Inflammatory macrophage treated with lipopolysaccharide for 1 hour (primary cell): ENCODE data around the gene TKTL1.
"Not testable (repeated sequence)": the region's sequence is repeated elsewhere in the genome, so short reads cannot be mapped to it uniquely, and the experiment has no call there.

Source experiments
- DNase-seq, 2 donors: peaks; one replicate each; pipeline ENCODE4 v3.0.0-alpha.2; 2020 to 2022

Gene TKTL1

DNA sequence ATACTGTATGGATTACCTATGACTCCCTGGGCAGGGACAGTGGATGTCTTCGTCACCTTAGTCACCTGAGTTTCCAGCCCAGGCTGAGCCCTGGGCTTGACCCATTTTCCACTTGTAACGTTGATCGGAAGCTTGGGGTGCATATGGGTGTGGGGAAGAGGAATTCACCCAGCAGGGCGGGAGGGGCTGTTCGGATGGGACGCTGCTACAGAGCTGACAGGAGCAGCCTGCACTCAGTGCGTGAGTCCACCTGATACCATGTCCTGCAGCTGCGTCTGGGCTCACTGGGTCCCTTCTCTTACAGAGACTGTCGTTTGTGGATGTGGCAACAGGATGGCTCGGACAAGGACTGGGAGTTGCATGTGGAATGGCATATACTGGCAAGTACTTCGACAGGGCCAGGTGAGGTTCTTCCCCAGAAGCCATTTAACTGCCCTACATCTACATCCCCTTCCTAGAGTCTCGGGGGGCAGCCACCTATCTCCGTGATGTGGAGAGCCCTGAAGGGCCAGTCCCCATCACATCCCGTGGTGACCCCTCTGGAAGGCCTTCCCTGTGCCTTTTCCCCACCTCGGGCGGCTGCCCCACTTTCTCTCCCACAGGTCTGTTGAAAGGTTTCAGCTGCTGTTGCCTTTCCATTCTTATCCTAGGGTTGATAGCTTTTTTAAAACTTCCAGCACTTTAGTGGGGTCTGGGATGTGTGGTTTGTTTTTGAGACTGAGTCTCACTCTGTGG lies 13.6 kb downstream of the TKTL1 start:
- no peak for DNase-seq

DNA sequence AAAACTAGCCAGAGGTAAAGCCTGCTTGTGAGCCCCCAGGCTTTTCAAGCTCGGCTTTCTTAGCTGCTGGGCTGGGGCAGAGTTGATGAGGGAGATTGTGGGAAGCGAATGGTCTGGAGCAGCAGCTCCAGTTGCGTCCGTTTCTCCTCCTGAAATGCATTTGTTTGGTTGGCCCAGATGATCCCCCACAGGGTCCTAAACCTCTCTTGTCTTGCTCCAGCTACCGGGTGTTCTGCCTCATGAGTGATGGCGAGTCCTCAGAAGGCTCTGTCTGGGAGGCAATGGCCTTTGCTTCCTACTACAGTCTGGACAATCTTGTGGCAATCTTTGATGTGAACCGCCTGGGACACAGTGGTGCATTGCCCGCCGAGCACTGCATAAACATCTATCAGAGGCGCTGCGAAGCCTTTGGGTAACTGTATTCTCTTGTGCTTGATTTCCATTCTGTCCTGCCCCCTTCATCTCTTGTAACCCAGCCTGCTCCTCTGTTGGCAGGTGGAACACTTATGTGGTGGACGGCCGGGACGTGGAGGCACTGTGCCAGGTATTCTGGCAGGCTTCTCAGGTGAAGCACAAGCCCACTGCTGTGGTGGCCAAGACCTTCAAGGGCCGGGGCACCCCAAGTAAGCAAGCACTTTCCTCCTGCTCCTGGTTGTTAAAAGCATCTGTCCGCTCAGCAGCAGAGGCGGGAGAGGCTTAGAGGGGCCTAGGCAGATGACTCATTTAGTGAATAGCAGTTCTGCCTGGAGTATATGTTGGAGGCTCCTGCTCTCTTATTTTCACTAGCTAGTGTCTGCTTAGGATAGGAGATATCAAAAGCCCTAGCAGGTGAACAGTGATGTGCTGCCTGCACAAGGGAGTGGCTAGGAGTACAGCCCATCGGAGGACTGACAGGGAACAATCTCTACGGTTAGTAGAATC lies 15.3 kb downstream of the TKTL1 start:
- no peak for DNase-seq

DNA sequence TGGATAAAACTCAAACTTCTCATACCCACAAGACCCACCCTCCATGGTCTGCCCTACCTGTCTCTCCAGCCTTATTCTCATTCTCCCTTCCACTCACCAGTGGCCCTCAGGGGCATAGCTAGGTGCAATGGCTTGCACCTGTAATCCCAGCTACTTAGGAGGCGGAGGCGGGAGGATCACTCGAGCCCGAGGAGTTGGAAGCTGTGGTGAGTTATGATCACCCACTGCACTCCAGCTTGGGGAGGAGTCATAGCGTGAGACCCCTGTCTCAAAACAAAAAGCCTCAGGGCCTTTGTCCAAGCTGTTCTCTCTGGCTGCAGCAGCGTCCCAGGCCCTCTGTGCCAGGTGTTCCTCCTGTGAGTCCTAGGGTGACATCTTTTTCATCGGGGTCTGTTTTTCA lies 16.5 kb downstream of the TKTL1 start:
- DNase-seq: no peak

DNA sequence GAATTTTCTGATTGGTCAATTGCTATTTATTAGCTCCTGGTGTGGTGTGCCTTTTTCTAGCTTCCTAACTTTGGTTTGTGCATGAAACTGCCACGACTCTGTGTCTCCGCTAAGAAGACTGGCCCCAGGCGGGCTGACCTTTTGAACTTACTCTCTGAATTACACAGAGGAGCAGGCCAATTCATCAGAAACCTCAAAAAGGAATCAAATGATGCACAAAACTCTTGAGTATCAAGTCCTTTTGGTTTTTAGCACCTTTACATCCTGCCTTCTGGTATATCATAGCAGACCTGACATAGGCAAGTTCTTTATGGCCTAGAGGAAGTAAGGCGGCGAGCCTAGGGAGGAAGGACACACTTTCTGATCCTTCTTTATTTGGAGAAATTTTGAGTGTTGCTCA lies 17.6 kb downstream of the TKTL1 start:
- DNase-seq: no peak

DNA sequence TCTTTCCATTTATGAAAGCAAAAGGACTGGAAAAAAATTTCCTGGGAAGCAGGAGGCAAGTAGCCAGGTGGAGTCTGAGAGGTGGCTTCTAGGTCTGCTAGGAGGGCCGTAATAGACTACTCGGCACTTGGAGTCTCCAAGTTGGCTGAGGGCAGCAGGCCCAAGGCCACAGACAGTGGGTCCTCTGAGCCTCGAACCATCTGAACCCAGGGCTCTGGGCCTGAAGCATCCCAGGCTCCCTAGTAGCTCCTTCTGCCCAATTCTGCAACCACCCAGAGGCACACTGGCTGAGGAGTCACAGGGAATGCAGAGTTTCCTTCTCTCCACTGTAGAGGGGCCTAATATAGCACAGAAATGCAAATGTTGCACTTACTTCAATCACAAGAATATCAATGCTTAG lies 19.8 kb downstream of the TKTL1 start:
- DNase-seq: no peak

DNA sequence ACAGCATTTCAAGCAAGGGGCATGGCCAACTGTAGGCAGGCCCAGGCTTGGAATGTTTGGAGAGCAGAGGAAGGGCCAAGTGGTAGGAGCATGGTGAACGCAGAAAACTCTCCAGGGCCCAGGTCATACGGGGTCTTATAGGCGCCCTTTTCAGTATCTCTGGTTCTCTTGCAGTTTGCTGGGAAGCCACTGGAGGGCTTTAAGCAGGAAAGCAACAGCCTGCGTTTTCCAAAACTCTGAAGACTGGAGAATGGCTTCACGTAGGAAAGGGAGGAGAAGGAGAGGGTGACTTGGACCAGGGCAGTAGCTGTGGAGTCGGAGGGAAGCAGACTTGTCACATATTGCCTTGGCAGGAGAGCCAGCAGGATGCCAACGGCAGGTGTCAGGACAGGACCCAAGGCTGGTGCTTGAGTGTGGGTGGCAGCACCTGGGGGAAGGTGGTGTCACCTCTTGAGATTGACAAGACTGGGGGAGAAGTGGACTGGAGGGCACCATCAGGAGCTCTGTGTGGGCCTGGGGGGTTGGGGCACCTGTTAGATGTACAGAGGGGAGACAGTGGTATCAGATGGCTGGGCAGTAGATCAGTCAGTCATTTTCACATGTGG lies 21.9 kb downstream of the TKTL1 start:
- no peak for DNase-seq

DNA sequence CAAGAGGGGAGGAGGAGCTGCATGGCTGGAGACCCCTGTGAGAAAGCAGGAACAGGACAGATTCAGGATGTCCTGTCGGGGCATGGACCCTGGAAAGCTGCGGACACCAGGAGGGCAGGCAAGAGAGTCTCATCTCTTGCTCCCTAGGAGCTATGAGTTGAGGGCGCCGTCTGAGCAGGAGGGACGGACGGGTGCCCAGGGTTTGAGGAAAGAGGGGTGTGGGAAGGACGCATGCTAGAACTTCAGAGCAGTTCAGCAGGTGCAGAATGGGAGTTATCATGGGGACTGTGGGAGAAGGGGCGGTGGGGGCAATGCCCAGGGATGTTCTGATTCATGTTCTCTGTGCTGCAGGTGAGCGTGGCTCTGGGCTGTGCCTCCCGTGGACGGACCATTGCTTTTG lies 24.8 kb downstream of the TKTL1 start:
- no peak for DNase-seq

DNA sequence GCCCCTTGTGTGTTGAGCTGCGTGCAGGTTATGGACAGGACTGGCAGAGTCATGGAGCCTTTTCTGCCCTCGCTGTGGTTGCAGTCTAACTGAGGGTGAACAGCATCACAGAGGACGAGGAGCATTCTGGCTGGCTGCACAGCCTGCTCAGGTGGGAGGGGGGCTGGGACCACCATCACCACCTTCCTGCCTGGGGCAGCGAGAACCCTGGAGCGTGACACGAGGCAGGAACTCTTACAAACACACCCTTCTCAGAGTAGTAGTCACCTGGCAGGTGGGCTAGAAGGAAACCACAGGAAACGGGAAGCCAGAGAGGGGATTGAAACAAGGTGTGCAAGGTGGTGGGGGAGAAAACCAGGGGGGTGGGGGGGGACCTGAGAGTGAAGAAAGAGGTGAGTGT lies 25.6 kb downstream of the TKTL1 start:
- no peak for DNase-seq

DNA sequence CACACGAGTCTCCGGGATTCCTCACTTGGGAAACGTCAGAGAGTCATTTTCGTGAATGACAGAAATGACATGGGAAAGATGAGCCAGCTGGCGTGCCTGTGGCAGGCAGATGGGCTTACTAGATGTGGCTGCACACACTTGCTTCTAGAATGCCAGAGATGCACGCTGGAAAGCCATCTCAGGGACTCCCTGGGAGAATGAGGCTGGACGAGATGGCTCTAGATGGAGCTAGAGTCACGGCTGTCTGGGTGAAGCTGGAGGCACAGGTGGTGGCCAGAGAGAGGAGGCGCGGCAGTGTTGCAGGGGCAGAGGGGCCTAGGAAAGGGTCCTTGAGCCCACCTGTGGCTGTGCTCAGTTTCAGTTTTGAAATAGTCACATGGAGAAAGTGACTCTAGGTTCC lies 26.0 kb downstream of the TKTL1 start:
- no peak for DNase-seq

DNA sequence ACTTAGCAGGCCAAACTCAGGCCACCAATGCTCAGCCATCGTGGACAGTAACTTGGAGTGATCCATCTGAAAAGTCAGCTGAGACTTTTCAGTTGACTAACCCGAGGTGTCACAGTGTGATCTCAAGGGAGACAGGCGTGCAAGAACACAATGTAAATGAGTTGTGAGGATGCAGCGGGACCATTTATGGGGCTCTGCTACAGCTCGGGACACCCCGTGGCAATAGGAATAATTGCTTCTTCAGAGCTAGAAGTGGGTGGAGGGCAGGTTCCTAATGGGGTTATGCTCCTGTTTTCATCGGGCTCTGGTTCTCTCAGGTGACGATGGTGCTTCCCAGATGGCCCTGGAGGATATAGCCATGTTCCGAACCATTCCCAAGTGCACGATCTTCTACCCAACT lies 27.3 kb downstream of the TKTL1 start:
- DNase-seq: no peak

DNA sequence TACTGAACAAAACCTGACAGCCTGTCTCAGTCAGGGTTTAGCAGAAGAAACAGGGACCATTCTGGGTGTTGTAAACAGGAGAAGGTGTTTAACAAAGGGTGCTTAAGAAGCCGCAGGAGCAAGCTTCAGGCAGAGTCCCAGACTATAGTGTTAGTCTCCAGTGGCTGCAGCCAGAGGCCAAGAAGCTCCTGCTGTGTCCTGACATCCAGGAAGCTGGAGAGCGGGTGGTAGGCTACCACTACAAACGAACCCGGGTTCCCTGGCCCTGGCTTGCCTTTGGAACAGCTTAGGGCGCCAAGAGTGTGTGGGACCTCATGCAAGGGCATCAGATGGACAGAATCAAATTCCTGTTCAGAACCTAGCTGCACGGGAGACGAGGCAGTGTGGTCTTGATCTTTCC lies 27.9 kb downstream of the TKTL1 start:
- no peak for DNase-seq

DNA sequence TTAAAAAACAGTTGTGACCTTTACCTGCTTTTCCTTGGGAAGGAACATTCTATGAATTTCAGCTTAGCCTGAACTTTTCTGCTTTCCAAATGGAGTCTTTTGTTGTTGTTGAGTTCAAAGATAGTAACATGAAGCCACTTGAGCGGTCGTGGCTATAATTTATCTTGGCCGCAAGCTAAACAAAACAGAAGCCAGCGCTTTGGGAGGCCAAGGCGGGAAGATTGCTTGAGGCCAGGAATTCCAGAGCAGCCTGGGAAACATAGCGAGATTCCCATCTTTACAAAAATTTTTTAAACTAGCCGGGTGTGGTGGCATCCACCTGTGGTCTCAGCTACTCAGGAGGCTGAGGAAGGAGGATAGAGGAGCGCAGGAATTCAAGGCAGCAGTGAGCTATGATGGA lies 29.9 kb downstream of the TKTL1 start:
- no peak for DNase-seq

DNA sequence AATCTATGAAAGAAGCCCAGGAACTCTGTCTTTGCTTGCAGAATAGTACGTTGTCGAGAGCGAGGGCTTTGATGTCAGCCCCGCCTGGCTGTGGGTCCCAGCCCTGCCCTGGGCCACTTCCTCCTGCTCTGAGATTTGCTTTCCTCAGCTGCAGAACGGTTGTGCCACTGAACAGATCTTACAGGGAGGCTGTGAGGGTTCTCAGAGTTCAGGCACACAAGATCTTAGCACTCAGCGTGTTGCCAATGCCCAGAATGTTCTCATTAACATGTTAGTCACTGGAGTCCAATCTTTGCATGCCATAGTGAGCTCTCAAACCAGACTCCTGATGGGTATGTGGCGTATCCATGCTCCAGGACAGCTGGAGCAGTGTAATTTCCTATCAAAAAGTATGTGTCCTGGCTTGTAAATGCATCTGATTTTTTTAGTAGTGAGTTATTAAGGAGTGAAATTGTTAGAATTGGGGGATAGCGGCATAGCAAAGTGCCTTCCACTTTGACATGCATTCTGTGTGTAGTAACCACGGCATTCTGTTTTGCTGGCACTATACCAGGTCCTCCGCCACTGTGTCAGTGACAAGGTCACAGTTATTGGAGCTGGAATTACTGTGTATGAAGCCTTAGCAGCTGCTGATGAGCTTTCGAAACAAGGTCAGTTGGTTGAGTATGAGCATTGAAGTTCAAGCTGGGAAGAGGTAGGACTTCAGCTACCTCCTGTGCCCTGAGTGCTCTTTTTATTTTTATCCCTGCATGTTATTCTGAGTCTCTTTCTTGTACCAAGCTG lies 31.6 kb downstream of the TKTL1 start:
- DNase-seq: no peak

DNA sequence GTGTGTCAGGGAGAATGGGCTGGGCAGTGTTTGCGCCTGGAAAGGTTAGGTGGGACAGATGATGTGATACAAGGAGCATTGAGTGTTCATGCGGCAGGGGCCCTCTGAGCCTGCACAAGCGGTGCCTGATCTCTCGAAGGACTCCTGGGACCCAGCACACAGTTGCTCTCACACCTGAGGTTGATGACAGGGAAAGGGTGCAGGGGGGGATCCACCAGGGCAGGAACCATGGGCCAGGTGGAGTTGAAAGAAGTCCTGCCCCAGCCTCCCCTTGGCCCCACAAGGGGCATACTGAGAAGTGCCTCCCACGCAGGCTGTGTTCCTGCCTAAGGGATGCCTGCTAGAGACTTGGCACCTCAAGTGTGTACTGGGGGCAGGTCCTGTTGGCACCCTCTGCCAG lies 33.1 kb downstream of the TKTL1 start:
- DNase-seq: no peak

DNA sequence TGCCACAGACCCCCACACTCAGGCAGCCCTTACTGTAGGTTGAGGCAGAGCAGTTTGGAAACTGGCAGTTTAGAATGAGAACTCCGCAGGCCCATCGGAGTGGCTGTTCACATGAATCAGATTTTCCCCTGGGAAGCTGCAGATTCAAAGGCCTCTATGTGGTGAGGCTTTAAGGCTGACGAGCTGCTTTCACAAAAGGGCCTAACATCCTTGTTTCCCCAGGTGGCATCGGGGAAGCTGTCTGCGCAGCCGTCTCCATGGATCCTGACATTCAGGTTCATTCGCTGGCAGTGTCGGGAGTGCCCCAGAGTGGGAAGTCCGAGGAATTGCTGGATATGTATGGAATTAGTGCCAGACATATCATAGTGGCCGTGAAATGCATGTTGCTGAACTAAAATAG lies 33.7 kb downstream of the TKTL1 start:
- no peak for DNase-seq

DNA sequence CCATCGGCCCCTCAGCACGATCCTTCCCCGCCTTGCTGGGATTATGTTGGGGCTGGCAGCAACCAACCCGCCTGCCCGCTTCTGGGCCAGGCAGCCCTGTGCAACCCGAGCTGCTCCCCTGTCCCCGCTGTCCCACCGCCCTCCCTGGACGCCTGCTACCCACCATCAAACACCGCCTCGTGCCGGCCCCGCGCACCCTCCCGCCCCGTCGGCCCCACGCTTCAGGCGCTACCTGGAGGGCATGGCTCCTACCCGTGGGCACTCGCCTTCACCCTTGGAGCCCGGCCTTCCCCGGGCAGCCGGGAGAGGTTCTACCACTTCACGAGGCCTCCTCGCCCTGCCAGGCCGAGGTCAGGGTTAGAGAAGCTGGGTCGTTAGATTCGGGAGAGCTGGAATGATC lies 37.0 kb downstream of the TKTL1 start:
- DNase-seq: no peak

DNA sequence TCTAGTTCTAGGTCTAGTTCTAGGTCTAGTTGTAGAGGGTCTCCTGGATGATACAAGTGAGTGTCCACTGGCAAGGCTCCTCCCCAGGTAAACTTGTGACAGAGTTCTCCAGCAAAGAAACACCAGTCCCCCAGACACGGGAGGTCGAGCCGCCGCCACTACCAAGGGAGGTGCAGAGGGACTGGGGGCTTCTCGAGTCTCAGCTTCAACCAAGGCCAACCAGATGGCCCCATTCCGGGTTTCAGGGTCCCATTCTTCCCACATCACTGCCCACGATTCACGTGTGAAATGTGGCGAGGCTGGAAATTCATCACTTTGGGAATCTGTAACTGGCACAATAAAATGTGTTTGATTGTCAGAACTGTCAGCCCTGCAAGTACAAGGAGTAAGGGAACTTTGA lies 37.5 kb downstream of the TKTL1 start:
- no peak for DNase-seq

DNA sequence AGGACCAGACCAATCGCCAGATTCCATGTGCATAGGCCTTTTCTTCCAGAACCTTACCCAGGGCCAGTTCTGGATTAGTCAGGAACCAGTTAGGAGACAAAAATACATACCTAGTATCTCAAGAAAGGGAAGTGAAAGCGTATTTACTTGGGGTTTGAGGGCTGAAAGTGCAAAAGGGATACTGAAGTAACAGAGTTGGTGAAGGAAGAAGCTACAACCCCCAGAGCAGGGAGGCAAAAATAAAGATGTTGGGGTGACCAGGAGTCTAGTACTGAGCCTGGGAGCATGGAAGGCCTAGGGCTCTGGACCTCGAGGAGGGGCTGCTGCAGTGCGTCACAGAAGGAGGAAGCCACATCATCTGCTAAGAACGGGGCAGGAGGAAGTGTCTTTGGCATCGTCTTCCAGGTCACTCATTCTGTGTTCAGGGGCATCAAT lies 38.3 kb downstream of the TKTL1 start:
- peak; percentile 9 to 26 for DNase-seq

DNA sequence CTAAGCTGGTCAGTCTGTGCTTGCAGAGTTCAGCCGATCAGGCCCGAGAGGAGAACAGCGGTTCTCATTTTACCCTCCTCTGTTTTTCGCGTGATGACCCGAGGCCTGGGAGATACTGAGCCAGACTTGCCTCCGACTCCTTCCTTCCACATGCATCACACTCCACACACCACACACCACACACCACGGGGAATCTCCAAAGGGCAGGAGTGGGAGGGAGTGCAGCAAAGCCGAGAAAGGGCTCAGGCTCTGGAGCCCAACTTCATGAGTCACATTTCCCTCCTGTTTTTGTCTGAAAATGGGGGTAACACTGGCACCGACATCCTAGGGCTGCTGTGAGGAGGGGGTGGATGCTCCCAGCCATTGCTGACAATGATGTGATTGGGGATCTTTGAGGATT lies 38.9 kb downstream of the TKTL1 start:
- peak; percentile 31 to 62 for DNase-seq

DNA sequence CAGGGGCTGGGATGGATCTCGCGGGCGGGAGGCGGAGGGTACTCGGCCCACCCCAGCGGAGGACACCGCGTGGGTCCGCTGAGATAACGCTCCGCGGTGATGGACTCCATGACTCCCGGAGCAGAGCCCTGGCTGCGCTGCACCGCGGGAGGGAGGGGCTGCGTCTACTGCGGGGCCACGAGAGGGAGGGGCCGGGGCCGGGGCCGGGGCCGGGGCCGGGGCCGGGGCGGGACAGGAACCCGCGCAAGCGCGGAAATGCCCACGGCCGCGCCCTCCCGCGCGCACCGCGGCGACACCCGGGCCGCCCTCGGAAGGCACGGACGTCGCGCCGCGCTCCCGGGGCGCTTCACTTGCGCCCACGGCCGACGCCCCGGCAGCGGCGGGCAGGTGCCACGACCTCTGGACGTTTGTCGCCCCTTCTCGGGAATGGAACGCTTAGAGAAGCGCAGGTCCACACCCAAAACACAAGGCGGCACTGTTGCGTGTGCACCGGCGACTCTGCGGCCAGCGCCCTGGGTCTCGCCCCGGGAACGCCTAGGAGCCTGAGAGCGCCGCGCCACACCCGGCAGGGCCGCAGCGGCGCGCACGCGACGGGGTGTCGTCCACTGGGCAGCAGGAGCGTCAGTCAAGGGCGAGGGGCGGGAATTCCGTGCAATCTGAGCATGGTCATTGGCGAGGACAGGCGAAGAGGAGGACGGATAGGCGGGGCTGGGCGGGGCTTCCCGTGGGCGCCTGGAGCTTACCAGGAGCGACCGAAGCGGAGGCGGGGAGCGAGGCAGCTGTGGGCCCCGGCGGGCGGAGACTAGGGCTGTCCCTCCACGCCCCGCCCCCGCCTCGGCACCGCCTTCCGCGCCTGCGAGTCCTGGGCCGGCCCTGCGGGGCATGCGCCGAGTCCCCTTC lies 46.1 kb downstream of the TKTL1 start:
- not testable (repeated sequence) for DNase-seq

DNA sequence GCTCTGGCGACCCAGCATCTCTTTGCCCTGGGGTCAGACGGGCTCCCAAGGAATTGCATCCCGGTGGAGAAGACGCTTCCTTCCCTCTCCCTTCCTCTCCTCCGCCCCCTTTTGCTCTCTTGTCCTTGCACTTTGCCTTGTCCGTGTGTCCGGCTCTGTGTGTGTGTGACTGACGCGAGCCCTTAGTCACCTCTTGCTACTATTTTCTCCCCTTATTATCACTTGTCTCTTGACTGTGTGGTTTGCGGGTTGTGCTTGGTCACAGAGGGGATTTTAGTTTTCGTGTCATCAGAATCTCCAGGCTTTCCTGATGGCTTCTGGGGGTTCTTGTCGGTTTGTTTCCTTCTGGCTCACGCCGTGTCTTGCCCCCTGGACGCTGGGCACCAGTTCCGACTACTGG lies 47.5 kb downstream of the TKTL1 start:
- not testable (repeated sequence) for DNase-seq

DNA sequence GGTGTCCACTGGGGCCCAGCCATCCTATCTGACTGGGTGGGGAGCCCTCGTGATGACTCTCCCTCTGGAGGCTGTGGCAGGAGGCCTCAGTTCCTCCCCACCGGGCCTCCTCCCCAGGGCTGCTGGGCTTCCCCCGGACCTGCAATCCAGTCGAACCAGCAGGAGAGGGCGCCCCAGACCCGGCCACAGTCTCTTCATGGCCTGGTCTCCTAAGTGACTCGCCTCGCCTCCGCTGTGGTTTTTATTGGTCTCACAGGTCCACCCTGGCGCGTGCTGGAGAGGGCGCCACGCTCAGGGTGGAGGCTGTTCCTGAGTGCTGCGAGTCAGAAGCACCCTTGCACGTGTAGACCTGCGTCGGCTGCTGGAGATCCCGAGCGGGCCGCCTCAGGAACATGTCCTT lies 48.0 kb downstream of the TKTL1 start:
- DNase-seq: not testable (repeated sequence)
